H1 (cell line): ENCODE measurements around the gene LGALS3. TPM values are rescaled to one million over a fixed set of nuclear protein-coding genes. Genes with fewer than 3 reads are reported as not detected.

ENCODE experiments used
- BCL11A ChIP-seq, 2 experiments: IDR thresholded peaks; one replicate each; pipeline ENCODE4 v1.6.1; 2011; ENCODE audit warnings: low read depth in 2 of 2, low read length in 2 of 2, mild to moderate bottlenecking in 2 of 2
- CHD1 ChIP-seq: IDR thresholded peaks from 2 replicates; pipeline ENCODE4 v1.6.1; 2012; ENCODE audit warnings: low read depth, low read length, improper control_type of control experiment
- CTBP2 ChIP-seq: IDR thresholded peaks from 2 replicates; pipeline ENCODE4 v1.7.0; 2011; ENCODE audit warnings: borderline replicate concordance, mild to moderate bottlenecking, moderate library complexity, mixed read lengths, low read length; ENCODE audit not compliant: insufficient read depth, insufficient read length
- SAP30 ChIP-seq: fragments of 300-600 bp; sonication (generic); IDR thresholded peaks from 2 replicates; pipeline ENCODE4 v1.7.1; 2012; ENCODE audit warnings: low read length, moderate library complexity, mild to moderate bottlenecking, inconsistent platforms; ENCODE audit not compliant: insufficient read depth, insufficient replicate concordance
- SP2 ChIP-seq: IDR thresholded peaks from 2 replicates; pipeline ENCODE4 v1.6.1; 2012; ENCODE audit warnings: mild to moderate bottlenecking, low read length, inconsistent platforms
- TAF7 ChIP-seq: optimal IDR thresholded peaks from 2 replicates; pipeline ENCODE3; 2011; ENCODE audit warnings: low read depth, mild to moderate bottlenecking, inconsistent platforms, low read length, moderate library complexity, borderline replicate concordance
- TBP ChIP-seq: IDR thresholded peaks from 2 replicates; pipeline ENCODE4 v1.6.1; 2011; ENCODE audit warnings: low read depth, low read length, improper control_type of control experiment
- polyA plus RNA-seq, 7 experiments: library from polyadenylated mRNA; depleted of rRNA in 3 of 7; stranded (reverse) in 5 of 7; unstranded in 2 of 7; fragments of >200 nt in 5 of 7; fragments of 200-250 nt in 2 of 7; gene quantifications; 1 replicate in 5 of 7; 2 replicates in 1 of 7; 4 replicates in 1 of 7; pipeline versions ENCODE4 v1.2.1 to v1.2.3, GENCODE V29; 2011 to 2013; ENCODE audit warnings: missing spikeins in 2 of 7, mixed read lengths in 2 of 7
- total RNA-seq: library from RNA; stranded (reverse); fragmentation: NEBNext Ultra II Directional; extraction: Animal tissue kit (Norgen Biotek cat#: 25700); gene quantifications from 2 replicates; pipeline ENCODE4 v1.2.1, GENCODE V29; 2021
- TF ChIP-seq, protein P1 (sequence below): fragments of 300-600 bp; sonication (generic); IDR thresholded peaks from 2 replicates; pipeline ENCODE4 v1.7.1; 2012; ENCODE audit warnings: low read length, moderate library complexity, mild to moderate bottlenecking, inconsistent platforms; ENCODE audit not compliant: insufficient replicate concordance

LGALS3 gene
- total and polyA plus RNA-seq, 2 of the 8 experiments (the other 6 are each of a cell fraction or from before 2014, with no cell fraction given), result 9.7 to 14.5 TPM

DNA sequence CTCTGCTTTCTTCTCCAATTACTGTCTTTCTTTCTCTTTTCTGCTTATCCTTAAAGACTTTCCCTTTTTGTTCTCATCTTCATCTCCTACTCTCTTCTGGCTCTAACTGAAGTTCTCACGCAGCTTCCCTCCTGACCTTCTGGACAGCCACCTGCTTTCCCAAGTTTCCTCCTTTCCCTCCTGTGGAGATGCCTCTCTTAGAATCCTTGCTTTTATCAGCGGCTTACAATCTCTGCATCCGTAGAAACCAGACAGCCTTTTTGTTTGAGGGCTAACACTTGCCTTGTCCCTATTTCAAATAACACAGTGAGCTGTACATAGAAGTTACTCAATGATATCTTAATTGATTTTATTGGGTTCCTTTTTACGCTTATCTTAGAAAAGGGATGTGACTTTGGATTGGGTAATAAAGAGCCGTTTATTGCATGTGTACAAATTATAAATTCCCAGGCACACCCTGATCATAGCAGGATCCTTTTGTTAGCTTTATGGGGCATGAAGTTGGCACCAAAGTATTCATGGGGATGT, 2.1 kb upstream of the LGALS3 start (continued):
- TF ChIP-seq, protein P1, sequence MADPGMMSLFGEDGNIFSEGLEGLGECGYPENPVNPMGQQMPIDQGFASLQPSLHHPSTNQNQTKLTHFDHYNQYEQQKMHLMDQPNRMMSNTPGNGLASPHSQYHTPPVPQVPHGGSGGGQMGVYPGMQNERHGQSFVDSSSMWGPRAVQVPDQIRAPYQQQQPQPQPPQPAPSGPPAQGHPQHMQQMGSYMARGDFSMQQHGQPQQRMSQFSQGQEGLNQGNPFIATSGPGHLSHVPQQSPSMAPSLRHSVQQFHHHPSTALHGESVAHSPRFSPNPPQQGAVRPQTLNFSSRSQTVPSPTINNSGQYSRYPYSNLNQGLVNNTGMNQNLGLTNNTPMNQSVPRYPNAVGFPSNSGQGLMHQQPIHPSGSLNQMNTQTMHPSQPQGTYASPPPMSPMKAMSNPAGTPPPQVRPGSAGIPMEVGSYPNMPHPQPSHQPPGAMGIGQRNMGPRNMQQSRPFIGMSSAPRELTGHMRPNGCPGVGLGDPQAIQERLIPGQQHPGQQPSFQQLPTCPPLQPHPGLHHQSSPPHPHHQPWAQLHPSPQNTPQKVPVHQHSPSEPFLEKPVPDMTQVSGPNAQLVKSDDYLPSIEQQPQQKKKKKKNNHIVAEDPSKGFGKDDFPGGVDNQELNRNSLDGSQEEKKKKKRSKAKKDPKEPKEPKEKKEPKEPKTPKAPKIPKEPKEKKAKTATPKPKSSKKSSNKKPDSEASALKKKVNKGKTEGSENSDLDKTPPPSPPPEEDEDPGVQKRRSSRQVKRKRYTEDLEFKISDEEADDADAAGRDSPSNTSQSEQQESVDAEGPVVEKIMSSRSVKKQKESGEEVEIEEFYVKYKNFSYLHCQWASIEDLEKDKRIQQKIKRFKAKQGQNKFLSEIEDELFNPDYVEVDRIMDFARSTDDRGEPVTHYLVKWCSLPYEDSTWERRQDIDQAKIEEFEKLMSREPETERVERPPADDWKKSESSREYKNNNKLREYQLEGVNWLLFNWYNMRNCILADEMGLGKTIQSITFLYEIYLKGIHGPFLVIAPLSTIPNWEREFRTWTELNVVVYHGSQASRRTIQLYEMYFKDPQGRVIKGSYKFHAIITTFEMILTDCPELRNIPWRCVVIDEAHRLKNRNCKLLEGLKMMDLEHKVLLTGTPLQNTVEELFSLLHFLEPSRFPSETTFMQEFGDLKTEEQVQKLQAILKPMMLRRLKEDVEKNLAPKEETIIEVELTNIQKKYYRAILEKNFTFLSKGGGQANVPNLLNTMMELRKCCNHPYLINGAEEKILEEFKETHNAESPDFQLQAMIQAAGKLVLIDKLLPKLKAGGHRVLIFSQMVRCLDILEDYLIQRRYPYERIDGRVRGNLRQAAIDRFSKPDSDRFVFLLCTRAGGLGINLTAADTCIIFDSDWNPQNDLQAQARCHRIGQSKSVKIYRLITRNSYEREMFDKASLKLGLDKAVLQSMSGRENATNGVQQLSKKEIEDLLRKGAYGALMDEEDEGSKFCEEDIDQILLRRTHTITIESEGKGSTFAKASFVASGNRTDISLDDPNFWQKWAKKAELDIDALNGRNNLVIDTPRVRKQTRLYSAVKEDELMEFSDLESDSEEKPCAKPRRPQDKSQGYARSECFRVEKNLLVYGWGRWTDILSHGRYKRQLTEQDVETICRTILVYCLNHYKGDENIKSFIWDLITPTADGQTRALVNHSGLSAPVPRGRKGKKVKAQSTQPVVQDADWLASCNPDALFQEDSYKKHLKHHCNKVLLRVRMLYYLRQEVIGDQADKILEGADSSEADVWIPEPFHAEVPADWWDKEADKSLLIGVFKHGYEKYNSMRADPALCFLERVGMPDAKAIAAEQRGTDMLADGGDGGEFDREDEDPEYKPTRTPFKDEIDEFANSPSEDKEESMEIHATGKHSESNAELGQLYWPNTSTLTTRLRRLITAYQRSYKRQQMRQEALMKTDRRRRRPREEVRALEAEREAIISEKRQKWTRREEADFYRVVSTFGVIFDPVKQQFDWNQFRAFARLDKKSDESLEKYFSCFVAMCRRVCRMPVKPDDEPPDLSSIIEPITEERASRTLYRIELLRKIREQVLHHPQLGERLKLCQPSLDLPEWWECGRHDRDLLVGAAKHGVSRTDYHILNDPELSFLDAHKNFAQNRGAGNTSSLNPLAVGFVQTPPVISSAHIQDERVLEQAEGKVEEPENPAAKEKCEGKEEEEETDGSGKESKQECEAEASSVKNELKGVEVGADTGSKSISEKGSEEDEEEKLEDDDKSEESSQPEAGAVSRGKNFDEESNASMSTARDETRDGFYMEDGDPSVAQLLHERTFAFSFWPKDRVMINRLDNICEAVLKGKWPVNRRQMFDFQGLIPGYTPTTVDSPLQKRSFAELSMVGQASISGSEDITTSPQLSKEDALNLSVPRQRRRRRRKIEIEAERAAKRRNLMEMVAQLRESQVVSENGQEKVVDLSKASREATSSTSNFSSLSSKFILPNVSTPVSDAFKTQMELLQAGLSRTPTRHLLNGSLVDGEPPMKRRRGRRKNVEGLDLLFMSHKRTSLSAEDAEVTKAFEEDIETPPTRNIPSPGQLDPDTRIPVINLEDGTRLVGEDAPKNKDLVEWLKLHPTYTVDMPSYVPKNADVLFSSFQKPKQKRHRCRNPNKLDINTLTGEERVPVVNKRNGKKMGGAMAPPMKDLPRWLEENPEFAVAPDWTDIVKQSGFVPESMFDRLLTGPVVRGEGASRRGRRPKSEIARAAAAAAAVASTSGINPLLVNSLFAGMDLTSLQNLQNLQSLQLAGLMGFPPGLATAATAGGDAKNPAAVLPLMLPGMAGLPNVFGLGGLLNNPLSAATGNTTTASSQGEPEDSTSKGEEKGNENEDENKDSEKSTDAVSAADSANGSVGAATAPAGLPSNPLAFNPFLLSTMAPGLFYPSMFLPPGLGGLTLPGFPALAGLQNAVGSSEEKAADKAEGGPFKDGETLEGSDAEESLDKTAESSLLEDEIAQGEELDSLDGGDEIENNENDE, result no peak
- no peak for TF ChIP-seq BCL11A (IDR thresholded peaks at IDR 0.05; ENCODE audit: low read depth in 2 of 2, low read length in 2 of 2)
- TF ChIP-seq TAF7, result no peak
- no peak for TF ChIP-seq SAP30
- no peak for TF ChIP-seq CHD1
- TF ChIP-seq CTBP2, result no peak
- TF ChIP-seq SP2, result no peak
- no peak for TF ChIP-seq TBP
